HG03469 (cell line): ENCODE measurements around the gene PDGFRB.

Experiments
- ATAC-seq: cut with Tn5 transposase; IDR thresholded peaks from one replicate; pipeline ENCODE4 v1.9.1; 2021; ENCODE audit warnings: mild to moderate bottlenecking, moderate library complexity, moderate number of reproducible peaks; ENCODE audit not compliant: unreplicated experiment

Gene PDGFRB

DNA sequence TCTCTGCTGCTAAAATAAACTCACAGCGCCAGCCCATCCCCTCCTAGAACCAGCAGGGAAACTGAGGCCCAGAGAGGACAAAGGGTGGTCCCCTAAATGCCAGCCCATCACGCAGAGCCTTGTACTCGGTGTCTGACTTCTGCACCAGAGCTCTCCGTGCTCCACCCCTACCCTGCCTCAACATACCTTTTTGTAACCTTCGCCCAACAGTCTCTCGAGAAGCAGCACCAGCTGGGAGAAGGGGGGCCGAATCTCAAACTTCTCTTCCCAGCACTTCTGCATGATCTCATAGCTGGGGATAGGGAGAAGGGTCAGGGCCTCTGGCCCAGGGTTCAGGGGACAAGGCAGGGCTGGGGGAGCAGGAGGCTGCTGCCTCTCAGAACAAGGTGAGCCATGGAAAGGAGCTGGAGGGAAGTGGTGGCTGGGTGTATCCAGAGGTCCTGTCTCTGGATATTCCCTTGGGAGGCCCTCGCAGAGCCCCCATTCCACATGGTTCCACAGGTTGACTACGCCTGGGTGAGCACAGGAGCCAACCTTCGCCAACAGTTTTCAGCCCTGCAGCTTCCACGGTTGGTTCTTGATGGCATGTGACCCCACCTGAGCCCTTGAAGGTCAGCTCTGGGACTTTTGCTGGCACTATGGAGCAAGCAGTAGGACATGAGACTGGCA is 37.0 kb downstream of the PDGFRB start:
- no peak for ATAC-seq

GRCh38 chr5:150117945-150118560 is 37.6 kb downstream of the PDGFRB start:
- ATAC-seq: no peak

DNA sequence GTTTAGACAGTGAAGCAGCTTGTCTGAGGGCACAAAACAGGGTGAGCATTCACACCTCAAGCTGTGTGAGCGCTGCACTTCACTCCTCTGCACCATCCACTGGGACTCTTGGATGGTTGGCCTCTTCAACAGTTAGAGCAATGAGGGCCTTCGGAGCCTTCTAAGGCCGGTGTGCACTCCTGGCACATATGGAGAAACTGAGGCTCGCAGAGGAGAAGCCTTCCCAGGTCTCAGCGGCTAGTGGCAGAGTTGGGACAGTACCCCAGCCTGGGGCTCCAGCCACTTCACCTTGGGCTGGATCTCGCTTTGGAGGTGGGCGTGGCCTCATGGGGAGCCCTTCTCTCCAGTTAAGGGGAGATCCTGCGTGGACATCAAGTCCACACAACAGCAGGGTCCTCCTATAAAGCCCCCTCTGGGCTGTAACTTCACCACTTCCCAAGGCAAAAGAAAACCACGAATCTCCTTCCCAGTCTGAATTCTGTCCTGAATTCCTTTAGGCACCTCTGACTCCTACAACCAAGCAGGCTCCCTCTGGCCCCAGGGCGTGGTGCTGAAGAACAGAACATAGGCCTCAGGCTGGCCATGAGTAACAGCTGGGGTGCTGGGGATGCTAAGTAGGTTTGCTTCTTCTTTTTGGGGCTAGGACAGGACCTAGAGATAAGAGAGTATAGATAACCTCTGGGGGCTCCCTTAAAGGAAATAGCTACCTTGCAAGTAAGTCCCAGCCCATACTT is 38.8 kb downstream of the PDGFRB start:
- no peak for ATAC-seq

DNA sequence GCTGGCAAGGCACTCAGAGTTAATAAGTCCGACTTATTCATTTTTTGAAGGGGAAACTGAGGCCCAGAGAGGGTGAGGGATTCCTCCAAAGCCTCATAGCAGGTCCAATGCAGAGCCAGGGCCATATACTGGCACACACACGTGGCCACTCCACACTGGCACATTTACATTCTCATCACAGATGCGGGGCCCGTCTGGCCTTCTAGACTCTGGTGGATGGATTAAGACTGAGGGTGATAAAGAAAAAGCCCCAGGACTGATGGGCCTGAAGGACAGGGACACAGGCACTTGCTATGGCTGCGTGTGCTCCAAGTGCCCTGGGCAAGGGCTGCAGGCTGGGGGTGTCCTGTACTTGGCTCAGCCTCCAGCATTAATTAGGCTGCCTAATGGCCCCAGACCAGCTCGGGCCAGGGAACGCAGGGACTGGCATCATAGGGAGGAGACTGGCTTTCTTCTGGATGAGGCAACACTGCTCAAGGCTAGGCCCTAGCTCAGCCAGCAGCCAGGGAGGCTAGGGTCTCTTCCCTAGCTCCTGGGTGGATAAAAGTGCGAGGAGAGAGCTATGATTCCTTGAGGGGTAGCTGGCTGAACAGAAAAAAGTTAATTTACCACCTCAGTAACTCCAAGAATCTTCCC is 40.8 kb downstream of the PDGFRB start:
- ATAC-seq: no peak

GRCh38 chr5:150114102-150114641 is 41.5 kb downstream of the PDGFRB start:
- ATAC-seq: no peak

DNA sequence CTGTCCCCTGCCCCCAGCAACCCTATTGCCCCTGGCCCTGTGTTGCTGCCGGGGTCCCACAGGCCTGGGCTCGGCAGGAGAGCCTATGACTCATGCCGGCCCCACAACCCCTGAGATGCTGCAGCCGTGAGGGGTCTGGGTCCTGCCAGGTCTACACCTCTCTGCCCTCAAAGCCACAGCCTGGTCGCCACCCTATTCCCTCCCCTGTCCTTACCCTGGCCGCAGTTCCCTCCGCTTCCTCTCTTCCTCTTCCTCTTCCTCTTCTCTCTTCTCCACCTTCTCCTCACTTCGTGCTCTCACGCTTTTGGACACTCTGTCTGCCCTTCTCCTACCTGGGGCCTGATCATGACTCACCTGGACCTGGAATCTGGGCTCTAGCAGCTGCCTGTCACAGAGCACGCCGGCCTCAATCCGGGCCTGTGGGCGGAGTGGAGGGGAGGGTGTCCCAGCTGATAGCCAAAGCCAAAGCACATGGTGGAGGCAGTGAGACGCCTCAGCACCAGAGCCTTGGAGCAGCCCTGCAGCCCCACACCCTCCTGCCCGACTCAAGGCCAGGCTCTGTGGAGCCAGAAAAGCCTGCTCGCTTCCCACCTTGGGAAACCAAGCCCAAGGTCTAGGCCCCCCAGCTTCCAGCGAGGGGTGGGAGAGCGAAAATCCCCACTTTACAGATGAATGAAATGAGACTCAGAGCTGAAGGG is 42.4 kb downstream of the PDGFRB start:
- no peak for ATAC-seq

DNA sequence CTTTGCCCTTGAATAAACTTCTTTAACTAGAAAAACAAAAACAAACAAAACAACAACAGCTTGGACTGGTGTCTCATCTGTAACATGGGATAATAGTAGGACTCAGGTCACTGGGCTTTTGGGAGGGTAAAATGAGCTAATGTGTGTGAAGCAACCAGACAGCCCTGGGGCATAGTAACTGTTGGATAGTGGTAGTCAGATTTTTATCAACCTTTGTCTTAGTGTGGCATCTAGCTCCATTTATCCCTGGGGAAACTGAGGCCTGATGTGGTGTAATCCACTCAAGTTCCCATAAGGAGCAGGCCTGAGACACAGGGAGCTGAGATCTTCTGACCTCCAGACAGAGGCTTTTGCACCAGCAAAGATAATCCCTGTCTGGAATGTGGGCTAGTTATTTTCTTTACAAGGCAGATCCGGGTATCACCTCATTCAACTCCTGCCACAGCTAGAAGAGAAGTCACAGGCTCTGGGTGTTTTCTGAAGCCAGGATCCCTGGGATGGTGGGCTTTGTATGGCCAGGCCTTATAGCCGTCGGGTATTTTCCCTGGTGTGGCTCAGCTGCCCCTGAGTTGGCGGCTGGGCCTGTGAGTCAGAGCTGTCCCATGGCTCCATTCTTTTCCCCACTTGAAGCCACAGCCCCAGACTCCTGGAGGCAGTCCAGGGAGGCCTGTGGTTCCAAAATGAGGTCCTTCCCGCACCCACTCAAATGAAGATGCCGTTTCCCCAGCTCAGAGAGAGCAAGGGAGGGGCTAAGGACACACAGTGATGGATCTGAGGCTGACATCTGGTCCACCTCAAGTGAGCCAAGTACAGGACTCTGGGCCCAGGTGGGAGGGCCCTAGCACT is 43.2 kb downstream of the PDGFRB start:
- ATAC-seq: no peak

DNA sequence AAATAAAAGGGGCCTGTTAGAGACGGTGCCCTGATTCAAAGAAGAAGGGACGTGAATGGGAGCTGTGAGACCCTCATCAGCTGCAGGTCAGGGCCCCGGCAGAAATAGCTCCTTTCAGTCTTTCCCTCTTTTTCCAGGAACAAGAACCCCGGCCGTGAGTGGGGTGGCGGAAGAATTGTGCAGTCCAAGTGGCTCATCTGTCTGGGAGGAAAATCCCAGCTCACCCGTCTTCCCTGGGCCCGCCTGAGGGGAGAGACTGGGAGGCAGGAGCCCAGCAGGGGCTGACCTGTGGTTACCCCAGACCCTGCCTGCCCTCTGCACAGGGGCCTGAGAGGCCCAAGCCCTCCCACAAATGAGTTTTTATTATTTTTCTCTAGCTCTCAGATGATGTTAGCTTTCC is 44.5 kb downstream of the PDGFRB start:
- no peak for ATAC-seq

DNA sequence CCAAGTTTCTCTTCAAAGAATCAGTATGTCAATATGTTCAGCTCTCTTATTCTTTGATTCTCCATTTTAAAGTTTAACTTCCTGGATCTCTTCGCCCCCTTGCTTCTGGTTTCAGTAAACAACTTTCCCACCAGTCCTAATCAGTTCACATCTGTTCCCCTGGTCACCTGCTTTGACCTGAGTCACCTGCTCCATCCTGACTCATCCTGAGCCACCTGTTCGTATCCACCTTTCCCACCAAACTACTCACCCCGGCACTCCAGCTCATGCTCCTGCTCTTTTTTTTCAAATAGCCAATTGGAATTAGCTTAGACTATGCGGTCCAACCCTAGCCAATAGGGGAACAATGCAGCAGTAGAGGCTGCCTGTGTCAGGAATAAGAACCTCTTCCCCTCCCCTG is 45.7 kb downstream of the PDGFRB start:
- no peak for ATAC-seq

DNA sequence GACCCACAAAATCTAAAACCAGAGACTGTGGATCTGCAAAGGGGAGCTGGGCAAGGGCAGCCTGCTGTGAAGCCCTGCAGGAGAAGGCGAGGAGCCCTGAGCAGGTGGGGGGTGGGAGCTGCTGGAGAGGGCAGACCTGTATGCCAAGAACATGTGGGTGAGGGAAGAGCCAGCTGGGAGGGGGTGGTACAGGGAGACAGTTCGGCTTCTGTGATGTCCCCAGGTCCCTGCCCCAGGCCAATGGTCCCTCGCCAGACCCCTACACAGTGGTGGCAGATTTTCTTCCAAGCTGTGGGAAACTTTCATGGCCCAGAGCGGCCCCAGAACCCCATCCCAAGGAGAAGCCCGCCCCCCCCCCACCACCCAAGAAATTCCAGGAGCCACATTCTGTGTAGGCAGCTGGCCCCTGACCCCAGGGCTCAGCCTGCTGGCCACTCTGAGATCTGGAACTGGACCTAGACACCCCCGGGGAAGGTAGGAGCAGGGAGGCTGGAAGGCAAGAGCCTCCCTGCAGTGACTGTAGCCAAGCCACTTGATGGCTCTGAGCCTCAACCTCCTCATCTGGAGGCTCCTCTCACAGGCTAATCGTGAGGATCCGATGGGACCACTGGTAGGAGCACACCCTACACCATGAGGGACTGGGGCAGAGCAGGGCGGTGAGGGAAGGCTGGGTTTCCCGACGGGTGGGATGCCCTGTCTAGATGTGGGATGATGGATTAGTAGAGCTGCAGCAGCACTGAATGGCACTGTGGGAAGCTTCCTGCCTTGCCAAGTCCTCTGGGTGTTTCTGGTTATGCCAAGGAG is 46.7 kb downstream of the PDGFRB start:
- no peak for ATAC-seq

- ATAC-seq: no peak
Measured at GRCh38 chr5:150107909-150108447, 47.7 kb downstream of the PDGFRB start.

- no peak for ATAC-seq
Measured at GRCh38 chr5:150106674-150107426, 48.8 kb downstream of the PDGFRB start.

DNA sequence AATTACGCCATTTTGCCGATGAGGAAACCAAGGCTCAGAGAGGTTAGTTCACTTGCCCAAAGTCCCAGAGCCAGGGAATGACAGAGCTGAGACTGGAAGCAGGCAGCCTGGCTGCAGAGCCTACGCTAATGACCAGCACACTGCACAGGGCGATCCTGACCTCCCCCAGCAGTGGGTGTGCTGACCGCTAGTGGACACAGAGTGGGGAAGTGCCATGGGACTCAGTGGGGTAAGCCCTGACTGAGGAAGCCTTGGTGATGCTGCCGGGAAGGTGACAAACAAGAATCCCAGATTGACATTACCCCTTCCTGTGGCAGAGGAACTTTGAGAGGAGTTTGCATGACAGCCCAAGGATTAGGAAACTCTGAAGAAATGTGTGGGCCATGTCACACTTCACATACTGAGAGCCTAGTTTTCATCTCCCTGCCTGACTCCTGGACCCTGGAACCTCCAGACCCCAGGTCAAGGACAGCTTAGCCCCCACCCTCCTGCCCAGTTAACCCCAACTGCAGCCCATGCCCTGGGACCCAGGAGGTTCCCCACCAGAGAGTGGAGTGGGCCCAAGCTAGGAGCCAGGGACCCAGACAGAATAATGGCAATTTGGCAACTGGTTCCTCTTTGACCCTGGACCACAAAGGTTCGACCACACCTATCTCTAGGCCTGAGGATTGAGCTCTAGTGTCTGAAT is 49.6 kb downstream of the PDGFRB start:
- no peak for ATAC-seq

DNA sequence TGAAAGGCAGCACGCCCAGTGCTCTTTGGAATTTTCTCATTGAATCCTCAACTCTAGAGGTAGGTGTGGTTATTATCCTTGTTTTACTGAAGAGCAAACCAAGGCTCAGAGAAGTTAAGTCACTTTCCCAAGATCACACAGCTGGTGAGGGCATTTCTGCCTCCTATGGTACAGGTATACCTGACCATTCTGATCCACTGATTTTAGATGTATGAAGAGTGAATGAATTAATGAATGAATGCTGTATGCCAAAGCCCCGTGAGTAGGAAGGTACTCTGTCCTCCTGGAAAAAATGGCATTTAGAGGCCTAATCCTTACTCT is 51.1 kb downstream of the PDGFRB start:
- no peak for ATAC-seq

- no peak for ATAC-seq
Measured at GRCh38 chr5:150103678-150104549, 51.7 kb downstream of the PDGFRB start.

DNA sequence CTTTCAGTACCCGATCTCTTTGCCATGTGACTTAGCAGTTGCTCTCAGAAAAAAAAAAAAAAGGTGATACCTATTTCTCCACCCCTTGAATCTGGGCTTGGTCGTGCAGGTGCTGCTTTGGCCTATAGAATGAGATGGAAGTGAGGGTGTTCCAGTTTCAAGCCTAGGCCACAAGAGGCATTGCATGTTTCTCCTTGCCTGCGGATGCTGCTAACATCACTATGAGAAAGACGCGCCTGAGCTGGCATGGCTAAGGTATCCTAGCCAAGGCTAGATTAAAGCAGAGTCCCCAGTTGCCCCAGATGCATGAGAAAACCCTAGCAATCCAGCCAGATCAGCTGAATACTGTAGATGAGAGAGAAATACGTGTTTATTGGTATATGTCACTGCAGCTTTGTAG is 54.6 kb downstream of the PDGFRB start:
- no peak for ATAC-seq

DNA sequence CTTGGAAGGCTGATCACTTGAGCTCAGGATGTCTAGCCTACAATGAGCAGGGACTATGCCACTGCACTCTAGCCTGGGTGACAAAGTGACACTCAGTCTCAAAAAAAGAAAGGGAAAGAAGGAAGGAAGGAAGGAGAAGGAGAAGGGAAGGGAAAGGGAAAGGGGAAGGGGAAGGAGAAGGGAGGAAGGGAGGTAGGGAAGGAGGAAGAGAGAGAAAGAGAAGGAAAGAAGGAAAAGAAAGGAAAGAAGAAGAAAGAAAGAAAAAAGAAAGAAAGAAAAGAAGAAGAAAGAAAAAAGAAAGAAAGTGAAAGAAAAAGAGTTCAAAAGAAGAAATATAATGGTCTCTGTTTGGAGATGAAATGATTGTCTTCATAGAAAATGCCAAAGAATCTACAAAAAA is 58.5 kb downstream of the PDGFRB start:
- ATAC-seq: no peak
